PC-9 (cell line): ENCODE measurements around the gene LRRC27. TPM values are rescaled to one million over a fixed set of nuclear protein-coding genes. Genes with fewer than 3 reads are reported as not detected.

Experiments
- BruUV-seq: library from RNA; stranded (reverse); fragments of 400-500 nt; replicated peaks from 2 replicates; lab custom pipeline; 2021; lab: Mats Ljungman, UMichigan
- CTCF ChIA-PET: fragments of 300-600 bp; sonication (Branson Sonifier 250); formaldehyde crosslinking; loops from one replicate; lab custom pipeline; 2022; ENCODE audit warnings: antibody characterized with exemption; lab: Charles Lee
- POLR2A ChIA-PET: fragments of 300-600 bp; sonication (Branson Sonifier 250); formaldehyde crosslinking; loops from one replicate; lab custom pipeline; 2022; ENCODE audit warnings: antibody characterized with exemption; ENCODE audit not compliant: unreplicated experiment; lab: Charles Lee
- DNase-seq, 2 experiments: peaks; one replicate each; pipeline versions ENCODE4 v3.0.0 to v3.0.0-alpha.2; 2015 to 2022; ENCODE audit warnings: mixed read lengths in 1 of 2
- H2AFZ ChIP-seq: fragments of 200-600 bp; sonication (generic); 2 replicates; pipeline ENCODE4 v1.8.1; 2017; ENCODE audit warnings: antibody characterized with exemption
- H3F3A ChIP-seq: fragments of 200-600 bp; sonication (generic); 2 replicates; pipeline ENCODE4 v1.8.1; 2017; ENCODE audit warnings: antibody characterized with exemption, mild to moderate bottlenecking, low read depth; ENCODE audit not compliant: insufficient read depth
- H3K27ac ChIP-seq: fragments of 200-600 bp; sonication (generic); 2 replicates; pipeline ENCODE4 v1.6.1; 2016; ENCODE audit warnings: mixed run types
- H3K27me3 ChIP-seq: fragments of 200-600 bp; sonication (generic); 2 replicates; pipeline ENCODE4 v1.6.1; 2016; ENCODE audit warnings: low read depth, mixed run types; ENCODE audit not compliant: insufficient read depth
- H3K36me3 ChIP-seq: fragments of 200-600 bp; sonication (generic); 2 replicates; pipeline ENCODE4 v1.6.1; 2016; ENCODE audit warnings: low read depth, mixed run types
- H3K4me1 ChIP-seq: fragments of 200-600 bp; sonication (generic); replicated peaks from 2 replicates; pipeline ENCODE4 v1.6.1; 2016; ENCODE audit warnings: mixed run types; ENCODE audit not compliant: insufficient read depth
- H3K4me2 ChIP-seq: fragments of 200-600 bp; sonication (generic); 2 replicates; pipeline ENCODE4 v1.6.1; 2017; ENCODE audit warnings: mixed run types
- H3K4me3 ChIP-seq: fragments of 200-600 bp; sonication (generic); 2 replicates; pipeline ENCODE4 v1.6.1; 2016; ENCODE audit warnings: mixed run types
- H3K79me2 ChIP-seq: fragments of 200-600 bp; sonication (generic); 2 replicates; pipeline ENCODE4 v1.6.1; 2017; ENCODE audit warnings: low read depth, mixed run types
- H3K9me2 ChIP-seq: fragments of 200-600 bp; sonication (generic); 2 replicates; pipeline ENCODE4 v1.8.1; 2017; ENCODE audit warnings: mild to moderate bottlenecking; ENCODE audit not compliant: insufficient read depth
- H3K9me3 ChIP-seq: fragments of 200-600 bp; sonication (generic); 2 replicates; pipeline ENCODE4 v1.8.1; 2016; ENCODE audit warnings: low read depth; ENCODE audit not compliant: insufficient read depth
- H4K20me1 ChIP-seq: fragments of 200-600 bp; sonication (generic); 2 replicates; pipeline ENCODE4 v1.8.1; 2017; ENCODE audit not compliant: insufficient read depth
- CTCF ChIP-seq: fragments of 200-600 bp; sonication (generic); conservative IDR thresholded peaks from 2 replicates; pipeline ENCODE4 v1.6.1; 2017; ENCODE audit warnings: mixed run types, antibody characterized with exemption, mild to moderate bottlenecking, moderate library complexity
- EZH2 ChIP-seq: fragments of 200-600 bp; sonication (generic); IDR thresholded peaks from 2 replicates; pipeline ENCODE4 v1.8.0; 2017; ENCODE audit warnings: antibody characterized with exemption, low read depth
- intact Hi-C: fragments of 100-400 bp; cut with micrococcal nuclease; formaldehyde crosslinking; loops from one replicate; pipeline ENCODE4 v1.10.0; 2022; ENCODE audit not compliant: unreplicated experiment
- total RNA-seq: library from RNA; stranded (reverse); gene quantifications from 2 replicates; pipeline ENCODE4 v1.2.3, GENCODE V29; 2021

The LRRC27 gene
- total RNA-seq, 1 experiment from 2014 or later = 10.0 TPM

GRCh38 chr10:132425757-132426155, 93.8 kb downstream of the LRRC27 start:
- Histone ChIP-seq H3F3A (peaks cover 7% of the 10 kb centered on the region; the same call in 1 of the 2 replicates), H3K4me2 (no peak overlapping the region), H4K20me1 (no peaks in the 10 kb centered on the region), H3K79me2 (no peaks in the 10 kb centered on the region), H3K4me3 (no peak overlapping the region), H2AFZ (no peak overlapping the region), H3K4me1 (peaks cover 18% of the 10 kb centered on the region), H3K27ac (no peak overlapping the region), H3K9me2 (no peaks in the 10 kb centered on the region), H3K9me3 (no peaks in the 10 kb centered on the region), H3K36me3 (no peaks in the 10 kb centered on the region), H3K27me3 (no peaks in the 10 kb centered on the region)
- DNase-seq = no peak
- CTCF ChIA-PET = no interaction called here
- no peak for TF ChIP-seq CTCF
- no peak for TF ChIP-seq EZH2
- no TSS peak for BruUV-seq
- POLR2A ChIA-PET = no interaction called here
- intact Hi-C loops = no loop called here

- Histone ChIP-seq H3K9me3 (no peaks in the 10 kb centered on the region), H3K4me3 (no peak overlapping the region), H3K4me2 (no peak overlapping the region), H3K9me2 (no peaks in the 10 kb centered on the region), H4K20me1 (no peaks in the 10 kb centered on the region), H3K27me3 (no peaks in the 10 kb centered on the region), H2AFZ (no peak overlapping the region), H3K36me3 (no peaks in the 10 kb centered on the region), H3F3A (peaks cover under 1% of the 10 kb centered on the region; the same call in 1 of the 2 replicates), H3K79me2 (no peaks in the 10 kb centered on the region), H3K4me1 (peaks cover 5% of the 10 kb centered on the region), H3K27ac (no peak overlapping the region)
- ChIA-PET POLR2A (no interaction called here), CTCF (no interaction called here)
- no peak for DNase-seq
- intact Hi-C loops = no loop called here
- no peak for TF ChIP-seq EZH2
- no peak for TF ChIP-seq CTCF
- BruUV-seq = no TSS peak
These were observed 95.2 kb downstream of the LRRC27 start for GRCh38 chr10:132427006-132427771.

- no peak overlapping the region for H3K4me2 ChIP-seq
- no peak for DNase-seq
- H3K79me2 ChIP-seq = no peaks in the 10 kb centered on the region
- H3K27ac ChIP-seq = no peak overlapping the region
- H2AFZ ChIP-seq = no peak overlapping the region
- TF ChIP-seq CTCF (no peak), EZH2 (no peak)
- H3K4me1 ChIP-seq = no peaks in the 10 kb centered on the region
- H3K4me3 ChIP-seq = no peak overlapping the region
- H3K9me3 ChIP-seq = no peaks in the 10 kb centered on the region
- BruUV-seq = no TSS peak
- H3K27me3 ChIP-seq = no peaks in the 10 kb centered on the region
- no peaks in the 10 kb centered on the region; the same call in 1 of the 2 replicates for H3F3A ChIP-seq
- H3K36me3 ChIP-seq = no peaks in the 10 kb centered on the region
- H3K9me2 ChIP-seq = no peaks in the 10 kb centered on the region
- ChIA-PET POLR2A (no interaction called here), CTCF (no interaction called here)
- no peaks in the 10 kb centered on the region for H4K20me1 ChIP-seq
- intact Hi-C loops = no loop called here
These were observed 96.0 kb downstream of the LRRC27 start for GRCh38 chr10:132427939-132428367.
